Activated CD4-positive, alpha-beta T cell treated with anti-CD3 and anti-CD28 coated beads, Interleukin-2, amount 50 U/mL, for 24 hours (primary cell): ENCODE measurements around the gene CYBC1.
"Not testable (repeated sequence)": the region's sequence is repeated elsewhere in the genome, so short reads cannot be mapped to it uniquely, and the experiment has no call there.

Source experiments
- DNase-seq, 2 donors: peaks; one replicate each; pipeline ENCODE4 v3.0.0-alpha.2; 2020; ENCODE audit warnings: low read depth in 1 of 2, low spot score in 1 of 2

The CYBC1 gene

GRCh38 chr17:82479602-82480001 is 29.1 kb upstream of the CYBC1 start:
- no peak for DNase-seq

- no peak for DNase-seq
Measured at GRCh38 chr17:82477934-82478333, 27.4 kb upstream of the CYBC1 start.

GRCh38 chr17:82475458-82475857 is 24.9 kb upstream of the CYBC1 start:
- DNase-seq: no peak

GRCh38 chr17:82474223-82475010 is 23.9 kb upstream of the CYBC1 start:
- DNase-seq: no peak

- no peak for DNase-seq
Measured at GRCh38 chr17:82470065-82470464, 19.5 kb upstream of the CYBC1 start.

GRCh38 chr17:82468692-82469091 is 18.1 kb upstream of the CYBC1 start:
- no peak for DNase-seq

GRCh38 chr17:82465023-82465603 is 14.6 kb upstream of the CYBC1 start:
- no peak for DNase-seq

- no peak for DNase-seq
Measured at GRCh38 chr17:82464567-82464929, 14.0 kb upstream of the CYBC1 start.

- no peak for DNase-seq
Measured at GRCh38 chr17:82463925-82464566, 13.5 kb upstream of the CYBC1 start.

- no peak for DNase-seq
Measured at GRCh38 chr17:82463391-82463790, 12.8 kb upstream of the CYBC1 start.

- DNase-seq: no peak
Measured at GRCh38 chr17:82461827-82462524, 11.4 kb upstream of the CYBC1 start.

GRCh38 chr17:82459936-82460335 is 9.4 kb upstream of the CYBC1 start:
- DNase-seq: not testable (repeated sequence)

GRCh38 chr17:82458885-82459424 is 8.4 kb upstream of the CYBC1 start:
- no peak for DNase-seq

- peak; percentile 83 to 94 for DNase-seq
Measured at GRCh38 chr17:82458179-82458884, 7.8 kb upstream of the CYBC1 start, which contains the start of gene NARF. NARF (plus strand) TSS chr17:82458741; CDS start chr17:82458804, 63 bp downstream.

GRCh38 chr17:82457929-82458178 is 7.3 kb upstream of the CYBC1 start:
- DNase-seq: no peak

- no peak for DNase-seq
Measured at GRCh38 chr17:82457073-82457928, 6.7 kb upstream of the CYBC1 start.

- not testable (repeated sequence) for DNase-seq
Measured at GRCh38 chr17:82453706-82454105, 3.2 kb upstream of the CYBC1 start.

- DNase-seq: not testable (repeated sequence)
Measured at GRCh38 chr17:82453151-82453550, 2.6 kb upstream of the CYBC1 start.

GRCh38 chr17:82452162-82452561 is 1.6 kb upstream of the CYBC1 start:
- no peak for DNase-seq

- peak; percentile 33 to 41 for DNase-seq
Measured at GRCh38 chr17:82449883-82450356, 632 bp downstream of the CYBC1 start.
